ENCODE data around the gene BRICD5.

The BRICD5 gene

DNA sequence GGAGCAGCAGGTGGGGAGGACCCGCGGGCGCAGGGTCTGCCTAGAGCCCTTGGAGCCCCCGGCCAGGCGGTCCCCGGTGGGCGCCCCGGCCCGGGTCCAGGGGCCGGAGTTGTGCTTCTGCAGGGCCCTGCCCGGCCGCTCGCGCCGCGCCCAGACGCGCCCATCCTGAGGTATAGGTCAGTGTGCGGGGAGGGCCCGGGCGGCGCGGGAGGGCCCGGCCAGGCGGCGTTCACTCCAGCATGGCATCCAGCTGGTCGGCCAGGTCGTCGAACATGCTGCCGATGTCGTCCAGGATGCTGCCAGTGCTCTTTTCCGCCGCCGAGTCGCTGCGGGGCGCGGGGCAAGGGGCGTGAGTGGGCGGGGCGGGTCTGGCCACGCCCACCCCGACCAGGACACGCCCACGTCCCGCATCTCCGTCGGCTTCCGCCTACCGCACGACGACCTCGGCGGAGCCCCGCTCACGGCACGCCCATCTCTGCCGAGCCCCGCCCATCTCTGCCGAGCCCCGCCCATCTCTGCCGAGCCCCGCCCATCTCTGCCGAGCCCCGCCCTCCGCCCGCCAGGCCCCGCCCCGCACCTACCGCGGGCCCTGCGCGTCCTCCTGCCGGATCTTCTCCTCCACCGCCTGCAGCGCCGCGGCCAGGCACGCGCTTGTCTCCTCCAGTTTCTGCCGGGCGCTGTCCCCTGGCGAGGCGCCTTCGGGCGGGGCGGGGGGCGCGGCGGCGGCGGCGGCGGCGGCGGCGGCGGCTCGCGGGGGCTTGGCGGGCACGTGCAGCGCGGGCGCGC, 32.1 kb downstream of the BRICD5 start:
- DNase-seq: peak; percentile 49

GRCh38 chr16:2177561-2177960, 33.1 kb downstream of the BRICD5 start:
- DNase-seq: no peak

- no peak for DNase-seq
Measured at GRCh38 chr16:2177101-2177500, 33.6 kb downstream of the BRICD5 start.

DNA sequence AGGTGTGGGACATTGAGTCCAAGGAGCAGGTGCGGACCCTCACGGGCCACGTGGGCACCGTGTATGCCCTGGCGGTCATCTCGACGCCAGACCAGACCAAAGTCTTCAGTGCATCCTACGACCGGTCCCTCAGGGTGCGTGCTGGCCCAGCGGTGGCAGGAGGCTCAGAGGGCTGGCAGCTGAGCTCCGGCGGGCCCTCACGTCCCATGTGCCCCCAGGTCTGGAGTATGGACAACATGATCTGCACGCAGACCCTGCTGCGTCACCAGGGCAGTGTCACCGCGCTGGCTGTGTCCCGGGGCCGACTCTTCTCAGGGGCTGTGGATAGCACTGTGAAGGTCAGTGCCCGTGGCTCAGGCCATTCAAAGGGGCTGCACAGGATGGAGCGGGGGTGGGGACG, 34.6 kb downstream of the BRICD5 start:
- DNase-seq: no peak

- DNase-seq: no peak
Measured at GRCh38 chr16:2175454-2175853, 35.2 kb downstream of the BRICD5 start.

DNA sequence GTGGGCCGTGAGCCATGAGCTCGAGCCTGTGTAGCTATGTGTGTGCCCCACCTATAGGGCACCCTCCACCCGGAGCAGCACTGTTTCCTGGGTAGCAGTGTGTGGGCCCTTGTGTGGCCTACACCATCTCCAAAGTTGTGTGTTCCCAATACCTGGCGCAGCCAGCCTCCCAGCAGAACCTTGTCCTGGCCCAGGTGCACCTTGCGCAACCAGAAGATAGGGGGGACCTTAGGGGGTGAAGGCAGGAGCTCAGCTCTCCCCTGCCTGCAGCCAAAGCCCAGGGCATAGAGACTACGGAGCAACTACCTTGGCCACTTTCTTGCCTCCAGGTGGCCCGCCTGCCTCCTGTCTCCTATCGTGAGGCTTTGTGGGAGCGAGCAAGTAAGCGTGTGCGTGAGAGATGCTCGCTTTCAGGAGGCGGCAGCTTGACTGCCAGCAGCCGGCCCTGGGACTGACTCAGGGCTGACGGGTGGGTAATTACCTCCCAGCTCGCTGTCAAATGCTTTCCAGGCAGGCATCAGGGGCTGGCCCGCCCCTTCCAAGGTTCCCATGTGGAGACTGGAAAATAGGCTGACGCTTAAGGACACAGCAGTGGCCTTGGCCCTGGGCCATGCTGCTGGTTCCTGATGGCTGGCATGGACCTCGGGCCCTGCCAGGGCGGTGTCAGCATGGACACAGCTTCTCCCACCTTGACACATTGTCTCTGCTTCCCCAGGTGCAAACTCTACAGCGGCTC, 36.1 kb downstream of the BRICD5 start:
- no peak for DNase-seq

DNA sequence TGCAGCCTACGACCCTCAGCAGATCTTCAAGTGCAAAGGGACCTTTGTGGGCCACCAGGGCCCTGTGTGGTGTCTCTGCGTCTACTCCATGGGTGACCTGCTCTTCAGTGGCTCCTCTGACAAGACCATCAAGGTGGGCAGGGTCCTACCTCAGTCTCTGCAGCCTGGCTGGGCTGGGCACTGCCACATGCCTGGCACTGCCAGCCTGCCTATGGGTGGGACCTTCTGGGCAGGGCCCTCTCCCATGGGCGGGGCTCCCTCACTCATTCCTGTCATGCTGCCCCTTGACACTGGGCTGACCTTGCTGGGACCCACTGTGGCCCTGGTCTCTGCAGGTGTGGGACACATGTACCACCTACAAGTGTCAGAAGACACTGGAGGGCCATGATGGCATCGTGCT, 36.7 kb downstream of the BRICD5 start:
- DNase-seq: no peak

DNA sequence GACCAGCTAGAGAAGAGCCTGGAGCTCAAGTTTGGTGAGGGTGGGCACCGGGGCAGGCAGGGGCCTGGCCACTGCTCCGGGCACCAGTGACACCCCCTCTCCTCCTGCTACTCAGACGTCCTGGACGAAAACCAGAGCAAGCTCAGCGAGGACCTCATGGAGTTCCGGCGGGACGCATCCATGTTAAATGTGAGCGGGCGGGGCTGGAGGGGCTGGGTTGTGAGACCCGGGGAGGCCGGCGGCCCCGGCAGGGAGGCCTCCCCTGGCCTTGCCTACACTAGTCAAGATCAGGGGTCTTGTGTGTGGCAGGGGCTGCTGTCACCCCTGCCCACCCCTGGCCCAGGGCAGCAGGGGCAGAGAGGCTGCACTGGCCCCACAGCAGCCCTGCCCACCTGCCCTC, 37.3 kb downstream of the BRICD5 start:
- no peak for DNase-seq

DNA sequence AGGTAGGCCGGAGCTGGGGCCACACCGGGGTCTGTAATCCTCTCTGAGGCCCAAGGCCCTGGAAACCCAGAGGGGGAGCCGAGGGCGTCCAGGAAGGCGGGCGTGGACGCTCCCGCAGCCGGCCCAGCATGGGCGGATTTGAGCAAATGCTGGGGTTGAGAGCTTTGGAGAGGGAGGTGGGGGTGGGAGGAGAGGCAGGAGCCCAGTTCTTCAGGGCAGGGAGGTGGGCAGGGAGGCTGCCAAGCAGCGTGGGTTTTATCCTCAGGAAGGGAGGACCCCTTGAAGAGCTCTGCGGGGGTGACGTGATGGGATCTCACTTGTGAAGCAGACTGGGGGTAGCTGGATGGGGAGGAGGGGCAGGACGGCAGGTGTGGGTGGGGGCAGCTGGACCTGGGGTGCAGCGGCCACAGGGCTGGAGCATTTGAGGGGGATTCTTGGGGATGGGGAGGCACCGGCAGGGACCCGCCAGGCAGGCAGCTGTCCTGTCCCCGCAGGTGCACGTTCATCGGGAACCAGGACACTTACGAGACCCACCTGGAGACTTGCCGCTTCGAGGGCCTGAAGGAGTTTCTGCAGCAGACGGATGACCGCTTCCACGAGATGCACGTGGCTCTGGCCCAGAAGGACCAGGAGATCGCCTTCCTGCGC, 37.9 kb downstream of the BRICD5 start:
- no peak for DNase-seq

DNA sequence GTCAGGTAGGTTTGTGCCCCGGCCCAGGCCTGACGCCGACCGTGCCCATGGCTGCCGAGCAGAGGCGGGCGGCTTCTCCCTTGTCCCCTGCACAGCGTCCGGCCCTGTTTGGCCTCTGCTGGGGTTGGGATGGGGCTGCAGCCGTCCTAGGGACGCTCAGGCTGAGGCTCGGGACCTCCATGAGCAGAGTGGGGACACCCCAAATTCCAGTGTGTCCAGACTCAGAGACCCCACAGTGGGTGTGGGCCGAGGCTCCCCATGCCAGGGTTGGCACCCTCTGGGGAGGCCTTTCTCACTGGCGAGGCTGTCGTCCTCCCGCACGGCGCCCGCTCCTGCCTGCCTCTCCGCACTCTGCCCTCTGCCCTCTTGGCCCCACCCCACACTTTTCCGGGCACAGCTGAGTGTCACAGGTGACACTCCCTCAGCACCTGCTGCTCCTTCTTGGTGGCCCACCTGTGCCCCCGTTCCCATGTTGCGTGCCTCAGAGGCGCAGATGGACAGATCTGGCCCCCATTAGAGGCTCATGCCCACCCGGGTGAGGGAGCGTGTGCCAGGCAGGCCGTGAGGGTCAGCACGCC, 39.0 kb downstream of the BRICD5 start:
- DNase-seq: no peak

DNA sequence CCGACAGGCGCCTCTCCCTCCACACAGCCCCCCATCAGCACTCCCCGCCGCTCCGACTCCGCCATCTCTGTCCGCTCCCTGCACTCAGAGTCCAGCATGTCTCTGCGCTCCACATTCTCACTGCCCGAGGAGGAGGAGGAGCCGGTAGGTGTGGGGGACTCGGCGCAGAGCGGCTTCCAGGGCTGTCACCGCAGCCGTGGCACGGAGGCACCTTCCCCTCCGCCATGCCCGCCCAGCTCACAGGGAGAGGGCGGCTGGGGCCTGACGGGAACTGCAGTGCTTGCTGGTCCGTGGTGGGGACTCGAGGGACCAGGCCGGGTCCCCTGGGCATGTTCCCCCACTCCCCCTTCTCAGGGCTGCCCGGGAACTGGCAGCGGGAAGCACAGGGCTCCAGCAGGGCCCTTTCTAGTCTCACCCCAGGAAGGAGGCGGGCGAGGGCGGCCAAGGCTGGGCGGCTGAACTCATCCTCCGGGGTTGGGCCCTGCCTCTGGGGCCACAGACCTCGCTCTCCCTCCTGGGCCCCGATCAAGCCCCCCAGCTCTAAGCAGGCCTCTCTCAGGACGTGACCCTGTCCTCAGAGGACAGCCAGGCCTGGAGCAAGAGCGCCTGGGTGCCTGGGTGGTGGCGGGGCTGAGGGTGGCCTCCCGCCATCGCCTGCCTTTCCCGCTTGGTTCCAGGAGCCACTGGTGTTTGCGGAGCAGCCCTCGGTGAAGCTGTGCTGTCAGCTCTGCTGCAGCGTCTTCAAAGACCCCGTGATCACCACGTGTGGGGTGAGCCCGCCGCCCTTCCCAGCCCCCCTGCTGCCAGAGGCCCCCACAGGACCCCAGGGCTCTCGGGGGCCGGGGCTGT, 39.9 kb downstream of the BRICD5 start:
- no peak for DNase-seq

GRCh38 chr16:2170080-2170479, 40.6 kb downstream of the BRICD5 start:
- no peak for DNase-seq

GRCh38 chr16:2167068-2167638, 43.5 kb downstream of the BRICD5 start:
- DNase-seq: no peak

DNA sequence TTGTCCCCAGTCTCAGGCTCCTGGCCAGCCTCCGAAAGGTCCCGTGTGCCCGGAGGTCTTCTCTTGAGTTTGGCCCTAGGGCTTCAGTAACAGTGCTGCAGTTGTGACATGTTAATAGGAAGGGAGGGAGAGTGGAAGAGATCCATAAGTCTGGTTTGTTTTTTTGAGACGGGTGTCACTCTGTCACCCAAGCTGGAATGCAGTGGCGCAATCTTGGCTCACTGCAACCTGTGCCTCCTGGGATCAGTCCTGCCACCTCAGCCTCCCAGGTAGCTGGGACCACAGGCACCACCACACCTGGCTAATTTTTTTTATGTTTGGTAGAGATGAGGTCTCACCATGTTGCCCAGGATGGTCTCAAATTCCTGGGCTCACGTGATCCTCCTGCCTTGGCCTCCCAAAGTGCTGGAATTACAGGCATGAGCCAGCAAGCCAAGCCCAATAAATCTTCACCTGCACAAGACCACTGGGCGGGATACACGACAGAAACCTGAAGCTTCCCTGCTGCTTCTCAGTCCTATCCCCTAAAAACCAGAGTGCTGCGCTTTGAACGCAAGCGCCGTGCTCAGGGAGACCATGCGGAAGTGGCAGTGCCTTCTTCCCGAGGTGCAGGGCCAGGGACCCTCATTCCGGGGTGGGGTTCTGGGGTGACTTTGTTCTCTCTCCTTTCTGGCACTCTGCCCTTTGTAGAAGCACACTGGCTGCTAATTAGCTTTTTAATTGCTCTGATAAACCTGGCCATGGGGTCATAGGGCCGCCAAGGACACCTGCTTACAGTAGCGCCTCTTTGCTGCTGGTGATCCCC, 44.2 kb downstream of the BRICD5 start:
- DNase-seq: no peak

DNA sequence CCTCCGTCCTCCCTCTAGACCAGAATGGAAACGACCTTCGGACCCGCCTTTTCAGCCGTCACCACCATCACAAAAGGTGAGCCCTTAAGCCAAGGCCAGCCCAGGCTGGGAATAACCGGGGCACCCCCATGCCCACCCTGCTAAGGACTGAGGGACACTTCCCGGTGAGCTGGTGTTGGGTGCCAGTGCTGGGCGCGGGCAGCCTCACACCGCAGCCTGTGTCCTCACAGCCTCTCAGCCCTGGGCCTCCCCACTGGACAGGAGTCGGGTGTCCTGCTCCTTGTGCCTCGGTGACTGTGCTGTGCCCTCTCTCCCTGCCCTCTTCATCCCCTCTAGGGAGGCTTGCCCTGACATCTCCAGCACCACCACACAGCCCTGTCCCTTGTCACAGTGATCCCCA, 44.8 kb downstream of the BRICD5 start:
- no peak for DNase-seq

DNA sequence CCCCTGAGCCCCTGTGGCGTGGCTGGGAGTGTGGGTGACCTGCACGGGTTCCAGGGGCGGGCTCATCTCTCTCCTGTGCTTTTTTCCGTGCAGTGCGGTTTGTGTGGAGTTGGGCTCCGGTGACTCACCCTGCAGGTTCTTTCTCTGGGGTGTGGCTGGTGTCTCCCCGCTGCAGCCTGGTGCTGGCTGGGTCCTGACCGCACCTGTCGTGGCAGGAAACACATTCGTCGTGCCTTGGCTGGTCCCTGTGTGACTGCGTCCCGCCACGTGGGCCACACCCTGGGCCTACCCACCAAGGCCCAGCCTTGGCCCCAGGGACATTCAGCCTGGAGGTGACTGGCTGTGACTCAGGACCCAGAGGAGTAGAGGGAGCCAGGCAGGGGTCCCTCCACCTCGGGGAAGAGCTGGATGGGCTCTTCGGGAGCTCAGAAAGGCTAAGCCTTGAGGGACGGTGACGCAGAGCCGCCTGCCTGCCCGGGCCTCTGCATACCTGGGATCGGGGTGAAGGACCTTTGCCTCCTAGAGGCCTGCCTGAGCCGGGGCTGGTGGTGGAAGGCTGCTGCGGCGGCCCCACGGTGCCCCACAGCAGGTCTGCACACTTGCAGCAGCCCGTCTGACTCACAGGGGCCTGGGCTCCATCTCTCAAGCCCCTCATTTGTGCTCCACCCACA, 47.3 kb downstream of the BRICD5 start:
- DNase-seq: no peak

DNA sequence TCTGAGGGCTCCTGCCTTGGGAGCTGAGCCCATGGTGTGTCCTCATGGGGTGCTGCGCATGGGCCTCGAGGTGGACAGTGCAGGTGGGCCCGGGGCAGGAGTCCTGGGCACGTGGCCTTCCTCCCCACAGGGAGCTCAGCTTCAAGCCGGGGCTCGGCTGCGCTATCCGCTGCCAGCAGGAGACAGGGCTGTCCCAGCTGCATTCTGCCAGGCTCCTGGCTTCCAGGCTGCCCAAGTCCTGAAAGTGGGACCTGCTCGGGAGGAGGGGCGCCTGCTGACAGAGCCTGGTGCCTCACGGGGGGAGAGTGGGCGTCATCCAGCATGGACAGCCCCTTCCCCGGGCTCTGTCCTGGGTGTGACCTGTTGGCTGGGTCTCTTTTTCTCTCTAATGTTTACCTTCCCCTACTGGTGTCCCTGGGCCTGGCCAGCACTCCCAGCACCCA, 48.0 kb downstream of the BRICD5 start:
- no peak for DNase-seq

GRCh38 chr16:2161911-2162310, 48.8 kb downstream of the BRICD5 start:
- DNase-seq: no peak

GRCh38 chr16:2160915-2161551, 49.6 kb downstream of the BRICD5 start:
- DNase-seq: no peak

Measured in activated CD4-positive, CD25-positive, alpha-beta regulatory T cell treated with anti-CD3 and anti-CD28 coated beads, Interleukin-2, amount 50 U/mL, for 72 hours (primary cell).